ENCODE data around the gene TLCD5. TPM values are rescaled to one million over a fixed set of nuclear protein-coding genes. Genes with fewer than 3 reads are reported as not detected.
A peak's percentile ranks its signal among the peaks of the same experiment; 100 is the strongest.

Gene TLCD5
- total RNA-seq, 1 donor from 2014 or later, result 9.1 TPM

DNA sequence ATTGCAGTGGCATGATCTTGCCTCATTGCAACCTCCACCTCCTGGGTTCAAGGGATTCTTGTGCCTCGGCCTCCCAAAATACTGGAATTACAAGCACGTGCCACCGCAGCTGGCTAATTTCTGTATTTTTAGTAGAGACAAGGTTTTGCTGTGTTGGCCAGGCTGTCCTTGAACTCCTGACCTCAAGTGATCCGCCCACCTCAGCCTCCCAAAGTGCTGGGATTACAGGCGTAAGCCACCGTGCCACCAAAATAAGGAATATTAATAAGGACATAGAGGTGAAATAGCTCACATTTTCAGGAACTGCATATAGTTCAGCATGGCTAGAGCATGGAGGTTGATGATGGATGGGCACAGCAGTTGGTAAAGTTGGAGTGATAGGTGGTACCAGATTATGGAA is 32.5 kb downstream of the TLCD5 start:
- intact Hi-C loops (cut with micrococcal nuclease), result no loop called here
- ATAC-seq (no peak), DNase-seq (no peak)

DNA sequence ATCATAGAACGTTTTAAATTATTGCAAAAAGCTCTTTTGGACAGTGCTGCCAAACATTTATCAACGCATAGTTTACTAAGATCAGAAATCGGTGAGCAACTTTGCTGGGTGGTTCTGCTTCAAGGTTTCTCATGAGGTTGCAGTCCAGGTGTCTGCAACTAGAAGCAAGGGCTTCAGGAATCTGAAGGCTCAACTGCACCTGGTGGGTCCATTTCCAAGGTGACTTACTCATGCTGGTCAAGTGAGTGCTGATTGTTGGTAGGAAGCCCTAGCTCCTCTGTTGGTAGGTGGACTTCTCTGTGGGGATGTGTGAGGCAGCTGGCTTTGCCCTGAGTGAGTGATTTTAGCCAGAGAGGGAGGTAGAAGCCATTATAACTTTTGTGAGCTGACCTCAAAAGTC is 33.6 kb downstream of the TLCD5 start:
- intact Hi-C loops (cut with micrococcal nuclease), result no loop called here
- ATAC-seq (no peak), DNase-seq (no peak)

DNA sequence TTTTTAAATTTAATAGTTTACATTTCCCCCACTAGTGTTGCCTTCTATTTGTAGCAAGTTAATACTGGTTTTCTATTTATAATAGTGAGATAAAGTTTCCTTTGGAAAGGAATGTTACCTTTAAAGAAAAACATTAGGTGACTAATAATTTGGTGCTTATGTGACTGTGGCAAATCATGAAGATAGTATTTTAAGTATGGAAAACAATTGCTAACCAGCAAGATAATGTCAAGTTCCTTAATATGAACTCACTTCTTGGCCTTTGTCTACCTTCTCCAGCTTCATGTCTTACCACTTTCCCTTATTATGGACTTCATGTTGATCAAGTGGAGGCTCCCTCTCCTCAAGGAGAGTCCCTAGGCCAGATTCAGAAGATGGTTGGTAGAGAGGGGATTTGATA is 38.3 kb downstream of the TLCD5 start:
- DNase-seq, result no peak
- ATAC-seq, result no peak
- intact Hi-C loops (cut with micrococcal nuclease), result no loop called here

DNA sequence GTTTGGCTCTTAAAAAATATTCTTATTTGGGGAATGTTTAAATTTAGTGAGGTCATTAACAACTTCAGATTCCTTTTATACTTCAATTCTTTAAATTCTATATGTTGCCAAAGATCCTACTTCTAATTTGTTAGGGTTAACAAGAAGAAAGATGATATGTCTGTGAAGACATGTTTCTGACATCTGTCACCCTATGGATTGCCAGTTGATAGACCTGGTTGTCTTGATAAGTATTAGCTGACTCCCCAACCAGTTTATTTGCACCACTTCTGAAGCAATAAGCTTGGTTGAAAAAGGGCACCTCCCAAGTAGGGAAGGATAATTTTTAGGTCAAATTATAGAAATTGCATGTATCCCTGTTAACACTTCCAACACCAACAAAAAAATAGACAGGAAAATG is 40.4 kb downstream of the TLCD5 start:
- ATAC-seq, result no peak
- DNase-seq, result no peak
- intact Hi-C loops (cut with micrococcal nuclease), result no loop called here

DNA sequence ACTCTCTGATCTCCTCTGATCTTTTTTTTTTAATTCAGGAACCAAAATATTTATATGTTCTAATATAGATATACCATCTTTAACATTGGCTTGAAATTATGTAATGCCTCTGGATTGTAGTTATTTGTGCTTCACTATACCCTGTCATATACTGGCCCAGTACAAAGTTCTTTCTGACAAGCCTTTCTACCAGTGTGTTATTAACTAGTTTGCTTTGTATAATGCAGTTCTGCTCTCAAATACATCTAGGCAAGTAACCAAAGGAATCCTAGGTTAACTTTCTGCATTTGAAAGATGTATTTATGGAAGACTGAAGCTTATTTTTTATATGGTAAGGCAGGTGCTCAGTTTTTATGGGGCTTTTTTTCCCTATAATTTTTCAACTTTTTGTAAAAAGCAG is 47.2 kb downstream of the TLCD5 start:
- DNase-seq (no peak), ATAC-seq (no peak)
- intact Hi-C loops (cut with micrococcal nuclease), result no loop called here

DNA sequence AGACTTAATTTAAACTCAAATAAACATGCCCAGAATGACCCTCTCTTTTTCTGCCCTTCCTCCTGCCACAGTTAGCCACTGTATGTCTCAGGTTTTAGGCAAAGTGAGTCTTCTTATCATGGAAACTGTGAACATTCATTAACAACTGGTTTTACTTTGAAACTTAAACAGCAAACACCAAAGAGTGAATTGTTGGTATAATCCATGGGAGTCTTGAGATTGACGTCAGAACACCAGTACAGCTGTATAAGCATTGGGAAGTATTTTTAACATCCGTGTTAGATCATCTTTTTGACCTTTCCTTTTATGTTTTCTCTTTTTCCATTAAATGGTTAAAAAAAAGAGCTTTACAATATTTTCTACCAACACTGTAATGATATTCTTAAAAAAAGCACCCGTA is 50.0 kb downstream of the TLCD5 start:
- intact Hi-C loops (cut with micrococcal nuclease), result no loop called here

DNA sequence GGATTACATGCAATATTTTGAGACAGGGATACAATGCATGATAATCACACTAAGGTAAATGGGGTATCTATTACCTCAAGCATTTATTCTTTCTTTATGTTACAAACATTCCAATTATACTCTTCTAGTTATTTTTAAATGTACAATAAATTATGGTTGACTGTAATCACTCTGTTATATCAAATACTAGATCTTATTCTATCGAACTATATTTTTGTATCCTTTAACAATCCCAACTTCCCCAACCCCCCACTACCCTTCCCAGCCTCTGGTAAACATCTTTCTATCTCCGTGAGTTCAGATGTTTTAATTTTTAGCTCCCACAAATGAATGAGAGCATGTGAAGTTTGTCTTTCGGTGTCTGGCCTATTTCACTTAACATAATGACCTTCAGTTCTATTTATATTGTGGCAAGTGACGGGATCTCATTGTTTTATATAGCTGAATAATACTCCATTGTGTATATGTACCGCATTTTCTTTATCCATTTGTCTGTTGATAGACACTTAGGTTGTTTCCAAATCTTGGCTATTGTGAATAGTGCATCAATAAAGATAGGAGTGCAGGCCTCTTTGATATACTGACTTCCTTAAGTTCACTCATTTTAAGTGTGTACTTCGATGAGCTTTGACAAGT is 51.6 kb downstream of the TLCD5 start:
- DNase-seq, result no peak
- intact Hi-C loops (cut with micrococcal nuclease), result no loop called here
- ATAC-seq, result peak; percentile 54

More for the DNA sequence above, 50.0 kb downstream of the TLCD5 start:
- ATAC-seq (peak; percentile 20), DNase-seq (no peak)

DNA sequence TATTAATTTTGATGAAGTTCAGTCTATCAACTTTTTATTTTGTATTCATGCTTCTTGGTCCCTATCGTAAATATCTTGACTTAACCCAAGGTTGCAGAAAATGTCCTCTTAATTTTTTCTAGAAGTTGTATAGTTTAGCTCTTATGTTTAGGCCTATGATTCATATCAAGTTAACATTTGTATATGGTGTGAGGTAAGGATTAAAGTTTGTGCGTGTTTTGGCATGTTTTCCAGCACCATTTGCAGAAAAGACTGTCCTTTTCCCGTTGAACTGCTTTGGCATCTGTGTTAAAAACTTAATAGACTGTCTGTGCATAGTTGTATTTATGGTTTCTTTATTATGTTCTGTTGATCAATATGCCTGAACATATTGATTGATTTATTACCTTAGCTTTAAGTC is 53.4 kb downstream of the TLCD5 start:
- DNase-seq, result no peak
- no peak for ATAC-seq
- intact Hi-C loops (cut with micrococcal nuclease), result no loop called here

DNA sequence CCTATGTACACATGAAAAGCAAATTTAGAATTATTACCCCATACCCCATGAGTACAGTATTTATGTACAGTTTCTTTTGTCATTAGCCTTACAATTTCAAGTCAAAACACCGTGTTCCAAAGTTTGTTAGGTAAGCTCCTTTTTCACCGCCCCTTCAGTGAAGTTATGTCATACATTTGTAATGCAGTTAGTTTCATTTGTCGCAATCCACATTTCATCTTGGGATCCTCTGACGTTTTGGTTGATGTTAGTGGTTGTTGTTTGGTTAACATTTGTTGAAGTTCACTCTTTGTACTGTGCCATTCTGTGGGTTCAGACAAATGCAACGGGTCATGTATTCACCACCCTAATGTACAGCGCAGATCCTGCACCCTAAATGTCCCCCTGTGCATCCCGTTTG is 56.3 kb downstream of the TLCD5 start:
- no peak for ATAC-seq
- intact Hi-C loops (cut with micrococcal nuclease), result no loop called here

More for the DNA sequence above, 56.3 kb downstream of the TLCD5 start:
- DNase-seq, result no peak

Other genes starting within 250 kb of the TLCD5 start
- gene TRIM29, start 187.2 kb upstream of the TLCD5 start, total RNA-seq, result 0.50 TPM
- 27.9 TPM for gene OAF, start 114.3 kb upstream of the TLCD5 start, total RNA-seq
- gene POU2F3, start 85.2 kb upstream of the TLCD5 start, total RNA-seq, result not detected
- gene ARHGEF12, start 11.1 kb downstream of the TLCD5 start, total RNA-seq, result 92.5 TPM
- 0.22 TPM for gene GRIK4, start 186.4 kb downstream of the TLCD5 start, total RNA-seq

Data from left ventricle myocardium superior (tissue), 1 donor.